Fibroblast of skin of scalp (primary cell): Measurements from ENCODE around the gene GALNT10.

Experiments
- DNase-seq: peaks from one replicate; pipeline ENCODE4 v3.0.0-alpha.2; 2013

GALNT10 gene

DNA sequence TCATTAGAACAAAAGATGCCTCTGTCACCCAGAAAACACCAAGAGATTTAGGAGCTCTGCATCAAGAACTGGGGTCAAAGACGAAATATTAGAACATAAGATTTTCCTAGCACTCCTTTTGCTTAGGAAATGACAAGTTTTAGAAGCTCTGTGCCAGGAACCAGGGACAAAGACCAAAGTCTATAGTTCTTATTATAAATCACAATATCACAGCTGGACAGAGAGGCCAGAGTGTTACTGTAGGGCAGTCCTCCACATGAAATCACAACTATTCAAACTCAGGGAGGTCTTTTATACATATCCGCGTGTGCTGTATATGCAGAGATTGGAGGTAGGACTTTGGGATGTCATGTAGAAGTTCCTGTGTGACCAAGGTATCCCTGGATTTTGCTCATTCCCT lies 138.5 kb downstream of the GALNT10 start:
- DNase-seq = no peak

DNA sequence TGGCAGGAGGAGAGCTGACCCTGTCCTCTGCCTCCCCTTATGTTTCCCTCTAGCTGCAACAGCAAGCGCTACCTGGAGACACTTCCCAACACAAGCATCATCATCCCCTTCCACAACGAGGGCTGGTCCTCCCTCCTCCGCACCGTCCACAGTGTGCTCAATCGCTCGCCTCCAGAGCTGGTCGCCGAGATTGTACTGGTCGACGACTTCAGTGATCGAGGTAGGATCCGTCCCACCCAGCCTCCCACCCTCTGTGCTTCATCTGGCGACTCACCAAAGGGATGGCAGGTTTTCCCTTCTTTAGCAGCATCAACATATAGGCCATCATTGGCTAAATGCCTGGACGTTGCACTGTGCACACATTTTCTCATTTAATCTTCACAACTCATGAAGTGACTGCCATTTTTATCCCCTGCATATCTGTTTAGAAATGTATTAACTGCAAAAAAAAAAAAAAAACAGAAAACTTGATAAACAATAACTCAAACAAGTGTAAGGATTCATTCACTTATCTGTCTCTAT lies 139.0 kb downstream of the GALNT10 start:
- no peak for DNase-seq

DNA sequence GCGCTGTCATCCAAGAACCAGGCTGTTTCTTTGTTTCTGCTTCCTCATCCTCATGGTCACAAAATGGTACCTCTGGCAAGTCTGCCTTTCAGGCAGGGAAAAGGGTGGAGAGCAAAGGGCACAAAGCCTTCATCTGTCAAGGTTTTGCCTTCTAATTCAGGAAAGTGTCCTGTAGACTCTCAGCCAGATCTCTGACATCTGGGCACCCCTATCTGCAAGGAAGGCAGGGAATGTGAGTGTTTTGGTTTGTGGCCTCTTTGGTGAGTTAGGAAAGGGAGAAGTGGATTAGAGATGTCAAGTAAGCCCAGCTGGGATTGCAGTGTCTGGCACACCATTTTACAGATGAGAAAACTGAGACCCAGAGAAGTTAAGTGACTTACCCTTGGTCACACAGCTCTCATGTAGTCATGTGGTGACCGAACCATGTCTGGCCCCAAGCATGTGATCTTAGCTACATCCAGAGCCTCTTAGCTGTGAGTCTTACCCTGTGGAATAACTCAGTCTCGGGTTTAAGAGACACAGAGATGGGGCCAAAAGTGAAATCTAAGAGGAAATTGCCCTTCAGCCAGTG lies 139.6 kb downstream of the GALNT10 start:
- no peak for DNase-seq

DNA sequence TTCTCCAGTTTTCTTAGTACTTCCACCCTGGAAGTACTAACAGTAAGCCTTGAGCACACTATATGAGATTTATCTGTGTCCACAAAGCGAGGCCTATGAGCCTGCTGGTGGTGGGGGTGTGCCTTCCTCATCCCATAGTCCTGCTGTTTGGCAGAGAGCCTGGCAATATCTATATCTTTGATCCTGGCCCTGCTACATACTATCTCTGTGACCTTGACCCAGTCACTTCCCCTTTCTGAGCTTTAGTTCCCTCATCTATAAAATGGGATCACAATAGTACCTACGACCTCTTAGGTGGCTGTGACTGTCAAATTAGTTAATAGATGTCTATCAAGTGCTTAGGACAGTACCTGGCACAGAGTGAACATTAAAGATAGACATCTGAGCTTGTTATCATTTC lies 140.7 kb downstream of the GALNT10 start:
- no peak for DNase-seq

DNA sequence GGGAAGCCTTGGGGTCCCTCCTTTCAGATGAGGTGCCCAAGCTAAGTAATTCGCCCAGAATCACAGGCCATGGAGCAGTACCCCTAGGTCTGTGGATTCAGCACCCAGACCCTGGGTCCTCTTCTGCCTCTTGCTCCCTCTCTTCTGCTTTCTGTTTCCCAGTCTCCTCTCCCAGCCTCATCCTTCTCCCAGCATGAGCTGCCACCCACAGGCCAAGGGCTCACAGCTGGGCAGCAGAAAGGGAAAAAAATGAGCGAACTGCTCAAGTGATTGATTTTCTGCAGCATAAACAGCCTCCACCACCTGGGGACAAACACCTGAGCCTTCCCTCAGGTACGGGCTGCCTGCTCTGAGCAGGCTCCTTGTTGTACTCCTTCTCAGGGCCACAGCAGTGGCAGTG lies 141.4 kb downstream of the GALNT10 start:
- no peak for DNase-seq

DNA sequence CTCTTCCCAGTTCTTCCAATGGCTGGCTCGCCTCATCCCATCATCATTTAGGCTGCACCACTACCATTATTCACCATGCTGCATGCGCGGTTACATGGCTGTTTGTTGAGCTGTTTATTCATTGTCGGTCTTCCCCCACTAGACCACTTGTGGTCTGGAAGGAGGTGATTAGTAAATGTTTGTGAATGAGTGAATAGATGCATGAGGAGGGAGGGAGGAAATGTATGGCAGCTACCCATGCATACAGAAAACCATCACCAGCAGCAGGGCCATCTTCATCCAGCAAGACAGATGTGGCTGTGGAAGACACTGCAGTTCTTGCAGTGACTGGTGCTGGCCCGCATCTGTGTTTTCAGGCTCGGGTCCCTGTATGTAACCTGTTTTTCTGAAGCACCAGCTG lies 141.9 kb downstream of the GALNT10 start:
- no peak for DNase-seq

- no peak for DNase-seq
Observed at GRCh38 chr5:154333016-154333415, 142.5 kb downstream of the GALNT10 start.

GRCh38 chr5:154334406-154335064 lies 144.0 kb downstream of the GALNT10 start:
- DNase-seq = peak; percentile 24

DNA sequence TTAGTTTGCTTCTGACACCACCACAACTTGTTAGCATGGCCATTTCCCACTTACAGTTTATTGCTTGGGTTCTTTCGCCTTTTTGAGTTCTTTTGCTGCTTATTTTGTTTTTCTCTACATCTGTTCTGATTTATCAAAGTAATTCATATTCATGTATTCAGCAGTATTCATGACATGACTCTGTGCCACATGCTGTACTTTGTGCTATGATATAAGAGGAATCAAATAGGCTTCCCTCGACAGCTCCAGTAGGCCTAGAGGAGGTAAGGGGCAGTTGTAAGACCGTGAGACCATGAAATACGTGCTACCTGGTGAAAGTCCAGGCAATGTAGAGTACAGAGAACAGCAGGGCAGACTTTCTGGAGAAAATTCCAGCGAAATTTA lies 144.5 kb downstream of the GALNT10 start:
- no peak for DNase-seq

DNA sequence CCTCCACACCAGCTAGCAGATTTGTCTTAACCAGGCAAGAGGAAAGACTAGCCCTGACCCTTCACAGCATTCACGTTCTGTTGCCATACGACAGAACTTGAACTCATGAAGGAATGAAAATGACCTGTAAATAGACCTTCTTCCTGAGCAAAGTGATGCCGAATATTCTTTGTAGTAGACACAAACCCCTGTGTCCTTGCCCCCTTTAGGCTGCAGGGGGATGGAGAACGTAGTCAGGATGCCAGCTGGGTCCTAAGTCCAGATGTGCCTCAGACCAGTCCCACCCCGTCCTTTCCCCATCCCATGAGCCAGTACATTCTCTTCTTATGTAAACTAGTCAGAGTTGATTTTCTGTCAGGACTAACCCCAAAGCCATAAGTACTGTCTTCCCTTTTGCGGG lies 151.1 kb downstream of the GALNT10 start:
- DNase-seq = no peak

- no peak for DNase-seq
Observed at GRCh38 chr5:154342211-154342610, 151.7 kb downstream of the GALNT10 start.

DNA sequence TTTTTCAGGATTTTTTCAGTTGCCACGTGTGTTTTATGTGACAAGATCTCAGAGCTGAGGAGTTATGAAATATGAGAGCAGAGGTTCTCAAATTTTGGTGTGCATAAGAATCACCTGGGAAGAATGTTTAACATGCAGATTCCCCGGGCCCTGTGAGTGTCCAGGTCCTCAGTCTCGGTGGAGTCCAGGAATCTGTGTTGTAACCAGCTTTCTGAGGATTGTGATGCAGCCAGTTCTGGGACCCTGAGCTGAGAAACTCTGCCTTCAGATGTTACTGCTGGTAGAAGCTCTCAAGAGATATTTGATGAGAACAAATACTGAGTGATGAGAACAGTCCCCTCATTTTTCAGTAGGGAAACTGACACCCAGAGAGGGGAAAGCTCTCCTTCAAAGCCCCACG lies 152.4 kb downstream of the GALNT10 start:
- no peak for DNase-seq

DNA sequence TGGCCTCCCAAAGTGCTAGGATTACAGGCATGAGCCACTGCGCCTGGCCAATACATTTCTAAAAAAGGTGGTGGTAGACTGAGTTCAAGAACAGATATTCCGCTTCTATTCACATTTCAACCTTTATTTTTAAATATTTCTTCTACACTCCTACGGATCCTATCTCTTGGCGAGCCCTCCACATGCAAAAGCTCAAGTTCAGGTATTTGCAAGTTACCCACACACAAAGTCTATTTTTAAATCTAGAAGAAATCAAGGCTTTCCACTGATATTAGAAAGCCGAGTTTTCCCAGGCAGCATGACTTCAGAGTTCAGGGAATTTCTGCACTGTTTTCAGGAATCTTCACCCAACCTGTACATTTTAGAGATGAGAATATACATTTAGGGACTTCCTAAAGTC lies 153.9 kb downstream of the GALNT10 start:
- no peak for DNase-seq

DNA sequence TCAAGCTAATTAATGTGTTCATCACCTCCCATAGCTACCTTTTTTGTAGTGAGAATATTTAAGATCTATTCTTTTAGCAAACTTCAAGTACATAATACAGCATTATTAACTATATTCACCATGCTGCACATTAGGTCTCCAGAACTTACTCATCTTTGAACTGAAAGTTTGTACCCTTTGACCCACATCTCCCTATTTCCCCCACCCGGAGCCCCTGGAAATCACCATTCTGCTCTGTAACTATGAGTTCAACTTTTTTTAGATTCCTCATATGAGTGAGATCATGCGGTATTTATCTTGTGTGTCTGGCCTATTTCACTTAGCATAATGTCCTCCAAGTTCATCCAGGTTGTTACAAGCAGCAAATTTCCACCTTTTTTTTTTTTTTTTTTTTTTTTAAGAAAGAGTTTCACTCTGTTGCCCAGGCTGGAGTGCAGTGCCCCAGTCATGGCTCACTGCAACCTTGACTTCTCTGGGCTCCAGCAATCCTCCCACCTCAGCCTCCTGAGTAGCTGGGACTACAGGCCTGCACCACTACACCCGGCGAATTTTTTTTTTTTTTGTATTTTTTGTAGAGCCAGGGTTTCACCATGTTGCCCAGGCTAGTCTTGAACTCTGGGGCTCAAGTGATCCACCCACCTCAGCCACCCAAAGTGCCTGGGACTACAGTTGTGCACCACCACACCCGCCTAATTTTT lies 154.9 kb downstream of the GALNT10 start:
- DNase-seq = no peak

DNA sequence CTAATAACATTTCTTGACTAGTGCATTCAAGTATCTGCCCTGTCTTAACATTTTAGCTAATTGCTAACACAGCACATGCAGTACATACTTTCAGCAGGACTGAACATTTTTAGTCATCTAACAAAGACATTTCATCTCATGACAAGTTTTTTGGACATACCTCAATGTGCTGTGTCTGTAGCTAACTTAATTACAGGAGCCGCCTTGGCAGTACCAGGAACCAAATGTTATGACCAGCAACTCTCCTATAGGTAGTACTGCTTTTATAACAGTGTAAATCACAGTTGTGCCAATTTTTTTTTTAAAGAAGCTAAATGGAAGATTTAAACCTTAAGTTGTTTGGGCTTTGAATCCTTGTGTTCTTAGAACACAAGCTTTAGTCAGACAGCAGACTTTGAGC lies 155.9 kb downstream of the GALNT10 start:
- no peak for DNase-seq

DNA sequence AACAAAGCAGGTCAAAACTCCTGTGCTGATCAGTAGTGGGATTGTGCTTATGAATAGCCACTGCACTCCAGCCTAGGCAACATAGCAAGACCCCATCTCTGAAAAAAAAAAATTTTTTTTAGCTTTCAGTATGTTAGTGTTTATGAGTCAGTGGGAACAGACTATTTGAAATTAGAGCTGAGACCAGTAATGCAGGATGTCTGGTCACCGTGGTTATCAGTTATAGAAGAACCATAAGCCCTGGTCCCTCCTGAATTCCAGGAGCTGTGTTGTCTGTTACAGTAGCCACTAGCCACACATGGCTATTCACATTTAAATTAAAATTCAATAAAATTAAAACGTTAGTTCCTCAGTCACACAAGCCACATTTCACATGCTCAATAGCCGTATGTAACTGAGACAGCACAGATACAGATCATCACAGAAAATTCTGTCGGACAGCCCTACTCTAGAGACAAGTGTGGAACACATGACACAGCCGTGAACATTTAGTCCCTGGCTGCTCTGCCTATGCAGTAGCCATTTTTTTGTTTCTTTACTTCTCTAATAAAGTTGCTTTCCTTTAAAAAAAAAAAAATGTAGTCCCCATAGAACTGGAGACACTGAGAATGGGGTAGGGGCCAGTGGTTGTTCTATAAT lies 159.2 kb downstream of the GALNT10 start:
- peak; percentile 24 for DNase-seq

DNA sequence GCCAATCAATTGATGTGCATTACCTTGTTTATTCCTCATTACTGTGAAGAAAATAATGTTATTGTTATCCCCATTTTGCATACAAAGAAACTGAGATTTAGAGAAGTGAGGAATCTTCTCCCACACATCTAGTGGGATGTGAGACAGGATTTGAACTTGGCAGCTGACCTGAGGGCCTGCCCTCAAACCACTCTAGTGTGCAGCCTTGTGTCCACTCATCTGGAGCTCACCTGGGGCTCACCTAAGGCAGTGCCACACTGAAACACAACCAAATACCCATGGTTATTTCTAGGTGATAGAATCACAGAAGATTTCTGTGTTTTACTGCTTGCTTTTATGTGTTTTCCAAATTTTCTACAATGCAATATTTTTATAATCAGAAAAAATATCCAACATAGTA lies 160.6 kb downstream of the GALNT10 start:
- no peak for DNase-seq

DNA sequence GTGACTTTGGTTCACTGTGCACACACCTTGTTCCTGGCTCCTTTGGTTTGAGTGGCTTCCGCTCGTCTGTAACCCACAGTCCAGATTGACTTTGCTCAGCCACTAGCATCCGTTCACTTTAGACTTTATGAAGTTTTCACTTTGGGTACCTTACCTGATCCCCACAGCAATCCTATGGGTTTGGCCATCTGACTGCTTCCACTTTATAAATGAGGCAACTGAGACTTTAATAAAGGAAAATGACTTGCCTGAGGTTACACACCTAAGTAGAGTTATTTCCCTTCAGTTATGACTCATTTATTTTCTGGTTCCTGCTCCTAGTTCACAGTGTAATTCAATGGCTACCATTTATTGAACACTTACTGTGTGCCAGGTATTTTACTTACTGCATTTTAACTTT lies 161.0 kb downstream of the GALNT10 start:
- DNase-seq = no peak

DNA sequence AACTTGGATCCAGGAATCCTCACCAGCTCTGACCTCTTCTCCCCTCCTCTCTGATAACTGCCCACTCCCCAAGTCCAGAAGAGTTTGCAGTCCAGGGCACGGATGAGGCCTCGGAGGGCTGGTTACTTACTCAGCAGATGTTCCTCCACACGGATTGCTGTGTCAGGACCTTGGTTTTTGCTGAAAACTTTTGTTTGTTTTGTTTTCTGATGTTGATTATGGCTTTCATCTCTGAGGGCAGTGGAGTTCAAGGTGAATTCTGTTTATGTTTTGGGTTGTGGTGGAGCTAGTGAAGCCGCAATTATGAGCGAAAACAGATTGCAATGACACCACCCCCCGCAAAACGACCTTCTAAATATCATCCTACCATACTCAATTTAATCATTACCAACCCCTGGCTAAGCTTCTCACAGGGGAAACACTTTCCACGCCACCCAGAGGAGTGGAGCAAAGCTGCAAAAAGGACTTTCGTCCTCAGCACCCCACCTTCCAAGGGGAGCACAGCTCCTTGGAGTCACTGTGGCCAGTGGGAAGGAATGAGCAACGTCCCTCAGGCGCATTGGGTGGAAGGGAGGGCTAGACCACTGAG lies 162.5 kb downstream of the GALNT10 start:
- DNase-seq = no peak

DNA sequence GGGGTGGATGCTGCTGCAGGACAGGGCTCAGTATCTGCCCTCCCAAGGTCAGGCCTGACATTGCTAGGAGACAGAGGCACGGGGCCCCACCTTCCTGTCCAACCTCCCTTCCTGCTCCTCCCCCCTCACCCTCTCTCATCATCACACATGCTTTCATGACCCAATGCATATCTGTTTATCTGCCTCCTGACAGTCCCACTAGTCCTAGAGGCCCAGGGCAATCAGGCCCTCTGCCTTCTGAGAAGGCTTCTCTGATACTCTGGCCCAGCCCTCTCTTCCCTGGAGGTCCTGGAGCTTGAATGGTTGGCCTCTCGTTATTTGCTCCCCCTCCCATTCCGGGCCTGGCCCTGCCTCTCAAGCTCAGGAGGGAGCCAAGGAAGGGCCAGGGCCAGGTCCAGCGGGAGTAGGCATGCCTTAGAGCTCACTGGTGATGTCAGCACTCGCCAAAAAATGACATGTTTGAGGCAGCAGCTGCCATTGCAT lies 164.6 kb downstream of the GALNT10 start:
- peak; percentile 63 for DNase-seq

- DNase-seq = peak; percentile 83
Observed at GRCh38 chr5:154356020-154356655, 165.6 kb downstream of the GALNT10 start.

DNA sequence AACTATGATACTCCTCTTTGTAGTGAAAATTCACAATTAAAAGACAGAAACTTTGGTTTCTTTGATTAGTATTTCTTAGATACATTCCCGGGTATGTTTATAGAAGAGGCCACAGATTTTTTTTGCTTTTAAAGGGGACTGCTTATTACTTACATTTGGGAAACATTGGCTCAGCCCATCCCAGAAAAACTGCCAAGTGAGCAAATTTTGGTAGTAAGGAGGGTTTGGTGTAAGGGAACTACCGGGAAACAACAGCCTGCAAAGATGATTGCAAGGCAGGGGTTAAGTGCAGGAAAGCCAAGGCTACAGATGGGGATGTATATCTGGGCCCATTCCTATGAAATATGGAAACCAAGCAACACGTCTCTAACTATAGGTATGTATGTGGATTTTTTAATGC lies 166.4 kb downstream of the GALNT10 start:
- no peak for DNase-seq
